Measurements from ENCODE around the gene UGT1A3.

GRCh38 chr2:233768076-233768475 is 39.2 kb downstream of the UGT1A3 start:
- TF ChIP-seq POLR2A (IDR thresholded peaks at IDR 0.05; ENCODE audit: low read depth, low read length) (no peak), POLR2AphosphoS5 (IDR thresholded peaks at IDR 0.05; ENCODE audit: low read depth, low read length) (no peak), SPI1 (IDR thresholded peaks at IDR 0.05; ENCODE audit: low read depth, low read length) (no peak), TAF1 (IDR thresholded peaks at IDR 0.05; ENCODE audit: low read depth, low read length) (no peak)
